Dedifferentiated amniotic fluid mesenchymal stem cell (primary cell): ENCODE measurements around the gene ASPHD1.
"Not testable (repeated sequence)": the region's sequence is repeated elsewhere in the genome, so short reads cannot be mapped to it uniquely, and the experiment has no call there.

ENCODE experiments used
- DNase-seq: peaks from one replicate; pipeline ENCODE4 v3.0.0-alpha.2; 2016; ENCODE audit errors: extremely low spot score

Gene ASPHD1

GRCh38 chr16:29907973-29908372, 7.7 kb downstream of the ASPHD1 start:
- DNase-seq, result no peak

GRCh38 chr16:29908719-29909220, 8.5 kb downstream of the ASPHD1 start:
- no peak for DNase-seq

- DNase-seq, result no peak
These were observed 9.1 kb downstream of the ASPHD1 start for GRCh38 chr16:29909391-29909790.

GRCh38 chr16:29909851-29910250, 9.6 kb downstream of the ASPHD1 start:
- not testable (repeated sequence) for DNase-seq

GRCh38 chr16:29910819-29911675, 10.8 kb downstream of the ASPHD1 start:
- DNase-seq, result no peak

- DNase-seq, result no peak
These were observed 11.4 kb downstream of the ASPHD1 start for GRCh38 chr16:29911676-29912010.

GRCh38 chr16:29912087-29912486, 11.8 kb downstream of the ASPHD1 start:
- DNase-seq, result no peak

- no peak for DNase-seq
These were observed 13.2 kb downstream of the ASPHD1 start for GRCh38 chr16:29913514-29913913.

GRCh38 chr16:29915590-29916247, 15.4 kb downstream of the ASPHD1 start:
- DNase-seq, result no peak

- no peak for DNase-seq
These were observed 16.7 kb downstream of the ASPHD1 start for GRCh38 chr16:29916979-29917378.

- DNase-seq, result no peak
These were observed 20.2 kb downstream of the ASPHD1 start for GRCh38 chr16:29920288-29921033.

GRCh38 chr16:29921034-29921385, 20.7 kb downstream of the ASPHD1 start:
- DNase-seq, result no peak

- no peak for DNase-seq
These were observed 22.0 kb downstream of the ASPHD1 start for GRCh38 chr16:29922326-29922725.

- no peak for DNase-seq
These were observed 22.8 kb downstream of the ASPHD1 start for GRCh38 chr16:29922986-29923501.

- no peak for DNase-seq
These were observed 24.9 kb downstream of the ASPHD1 start for GRCh38 chr16:29925105-29925756.

- peak; percentile 64 for DNase-seq
These were observed 25.8 kb downstream of the ASPHD1 start, which contains the start of gene KCTD13 for GRCh38 chr16:29925781-29926710. Gene KCTD13 (minus strand): TSS chr16:29926226. CDS start chr16:29926033, 193 bp downstream.

- DNase-seq, result no peak
These were observed 26.4 kb downstream of the ASPHD1 start for GRCh38 chr16:29926711-29927052.

GRCh38 chr16:29927070-29927905, 27.0 kb downstream of the ASPHD1 start:
- DNase-seq, result no peak

GRCh38 chr16:29931750-29932149, 31.5 kb downstream of the ASPHD1 start:
- DNase-seq, result not testable (repeated sequence)

- no peak for DNase-seq
These were observed 40.4 kb downstream of the ASPHD1 start for GRCh38 chr16:29940656-29941055.
